SK-N-SH (cell line): ENCODE data around the gene BIRC7. TPM values are rescaled to one million over a fixed set of nuclear protein-coding genes. Genes with fewer than 3 reads are reported as not detected.

Source experiments
- CTCF ChIA-PET: fragments of 300-600, 350-600 bp; formaldehyde crosslinking; extraction: SDS; loops from one replicate; lab custom pipeline; 2021; lab: Yijun Ruan, JAX
- POLR2A ChIA-PET: fragments of 350-600 bp; sonication (Branson Sonifier 250); formaldehyde crosslinking; extraction: SDS; loops from one replicate; lab custom pipeline; 2020; ENCODE audit warnings: antibody characterized with exemption, inconsistent platforms; lab: Yijun Ruan, JAX
- DNase-seq: peaks from one replicate; pipeline ENCODE4 v3.0.0; 2012
- H2AFZ ChIP-seq: fragments of 200-600 bp; sonication (generic); 2 replicates; pipeline ENCODE4 v1.8.1; 2016; ENCODE audit warnings: antibody characterized with exemption, mild to moderate bottlenecking, low read depth
- H3F3A ChIP-seq: fragments of 200-600 bp; sonication (generic); replicated peaks from 2 replicates; pipeline ENCODE3; 2016; ENCODE audit warnings: antibody characterized with exemption, mild to moderate bottlenecking; ENCODE audit not compliant: insufficient read depth
- H3K27ac ChIP-seq, 2 experiments: fragments of 200-500 bp in 1 of 2; fragments of 200-600 bp in 1 of 2; sonication (Bioruptor generic) in 1 of 2; sonication (generic), shearing (Covaris generic) in 1 of 2; 2 replicates each; pipeline versions ENCODE4 v1.5.1 to v1.6.1; 2014 to 2016; ENCODE audit warnings: low read depth in 2 of 2, inconsistent platforms in 1 of 2, low read length in 1 of 2, mild to moderate bottlenecking in 1 of 2, mixed read lengths in 1 of 2
- H3K27me3 ChIP-seq: fragments of 200-600 bp; sonication (generic), shearing (Covaris generic); 2 replicates; pipeline ENCODE4 v1.6.1; 2016; ENCODE audit warnings: mixed run types; ENCODE audit not compliant: insufficient read depth
- H3K36me3 ChIP-seq, 2 experiments: fragments of 200-500 bp in 1 of 2; fragments of 200-600 bp in 1 of 2; sonication (Bioruptor generic) in 1 of 2; sonication (generic) in 1 of 2; replicated peaks in 1 of 2; 2 replicates each; pipeline versions ENCODE3 to v1.5.1; 2014 to 2016; ENCODE audit warnings: low read length in 1 of 2, mild to moderate bottlenecking in 1 of 2; ENCODE audit not compliant: insufficient read depth in 2 of 2, control insufficient read depth in 1 of 2
- H3K4me1 ChIP-seq, 2 experiments: fragments of 200-500 bp in 1 of 2; fragments of 200-600 bp in 1 of 2; sonication (Bioruptor generic) in 1 of 2; sonication (generic), shearing (Covaris generic) in 1 of 2; 2 replicates each; pipeline versions ENCODE4 v1.5.1 to v1.6.1; 2014 to 2016; ENCODE audit warnings: low read depth in 1 of 2, low read length in 1 of 2, mixed run types in 1 of 2; ENCODE audit not compliant: insufficient read depth in 2 of 2, control insufficient read depth in 1 of 2
- H3K4me2 ChIP-seq: fragments of 200-600 bp; sonication (generic), shearing (Covaris generic); 2 replicates; pipeline ENCODE4 v1.6.1; 2017; ENCODE audit warnings: mixed run types
- H3K4me3 ChIP-seq, 2 experiments: fragments of 200-500 bp in 1 of 2; fragments of 200-600 bp in 1 of 2; sonication (Bioruptor generic) in 1 of 2; sonication (generic), shearing (Covaris generic) in 1 of 2; 2 replicates each; pipeline versions ENCODE4 v1.5.1 to v1.8.1; 2014 to 2016; ENCODE audit warnings: low read depth in 2 of 2, inconsistent platforms in 1 of 2, low read length in 1 of 2, mild to moderate bottlenecking in 1 of 2, mixed read lengths in 1 of 2, moderate library complexity in 1 of 2
- H3K79me2 ChIP-seq: fragments of 200-600 bp; sonication (generic); 2 replicates; pipeline ENCODE4 v1.8.1; 2017; ENCODE audit warnings: mild to moderate bottlenecking; ENCODE audit not compliant: insufficient read depth
- H3K9ac ChIP-seq: fragments of 200-600 bp; sonication (generic); 2 replicates; pipeline ENCODE4 v1.6.1; 2017; ENCODE audit warnings: mixed run types
- H3K9me2 ChIP-seq: fragments of 200-600 bp; sonication (generic); 2 replicates; pipeline ENCODE4 v1.6.1; 2017; ENCODE audit warnings: mixed run types
- H3K9me3 ChIP-seq: fragments of 200-600 bp; sonication (generic); 2 replicates; pipeline ENCODE4 v1.6.1; 2017; ENCODE audit warnings: mixed run types, mild to moderate bottlenecking, moderate library complexity
- H4K20me1 ChIP-seq: fragments of 200-600 bp; sonication (generic); 2 replicates; pipeline ENCODE4 v1.6.1; 2017; ENCODE audit warnings: mild to moderate bottlenecking, mixed run types; ENCODE audit not compliant: insufficient read depth
- EZH2phosphoT487 ChIP-seq: fragments of 200-600 bp; sonication (generic); IDR thresholded peaks from 2 replicates; pipeline ENCODE4 v1.6.1; 2017; ENCODE audit warnings: low read depth, mixed run types, mild to moderate bottlenecking, antibody characterized with exemption, moderate library complexity, borderline replicate concordance
- FOSL2 ChIP-seq: IDR thresholded peaks from 2 replicates; pipeline ENCODE4 v1.4.0; 2012; ENCODE audit warnings: low read depth, mild to moderate bottlenecking, moderate library complexity, borderline replicate concordance
- IRF3 ChIP-seq: fragments of 150-350 bp; IDR thresholded peaks from 2 replicates; pipeline ENCODE4 v1.6.1; 2016; ENCODE audit warnings: mild to moderate bottlenecking, low read depth, low read length
- NFIC ChIP-seq: IDR thresholded peaks from 2 replicates; pipeline ENCODE4 v1.4.0; 2012; ENCODE audit warnings: borderline replicate concordance
- TAF1 ChIP-seq: IDR thresholded peaks from 2 replicates; pipeline ENCODE4 v1.6.1; 2012; ENCODE audit warnings: low read depth, mild to moderate bottlenecking, low read length, moderate library complexity, borderline replicate concordance
- TEAD4 ChIP-seq: IDR thresholded peaks from 2 replicates; pipeline ENCODE4 v1.4.0; 2012; ENCODE audit warnings: mild to moderate bottlenecking, borderline replicate concordance; ENCODE audit not compliant: insufficient read depth
- USF1 ChIP-seq: IDR thresholded peaks from 2 replicates; pipeline ENCODE4 v1.4.0; 2012; ENCODE audit warnings: low read depth, borderline replicate concordance
- WGBS: methylation state at CpG from one replicate; pipeline ENCODE4 v1.1.6; 2017; ENCODE audit warnings: low lambda C conversion rate; 5-methylcytosine and 5-hydroxymethylcytosine counted together
- polyA plus RNA-seq, 3 experiments: library from polyadenylated mRNA; depleted of rRNA; stranded (reverse); fragments of >200 nt; gene quantifications; 2 replicates each; pipeline ENCODE4 v1.2.3, GENCODE V29; 2012

BIRC7 gene
- polyA plus RNA-seq, 1 of the 3 experiments (the other 2 are of a cell fraction): not detected

DNA sequence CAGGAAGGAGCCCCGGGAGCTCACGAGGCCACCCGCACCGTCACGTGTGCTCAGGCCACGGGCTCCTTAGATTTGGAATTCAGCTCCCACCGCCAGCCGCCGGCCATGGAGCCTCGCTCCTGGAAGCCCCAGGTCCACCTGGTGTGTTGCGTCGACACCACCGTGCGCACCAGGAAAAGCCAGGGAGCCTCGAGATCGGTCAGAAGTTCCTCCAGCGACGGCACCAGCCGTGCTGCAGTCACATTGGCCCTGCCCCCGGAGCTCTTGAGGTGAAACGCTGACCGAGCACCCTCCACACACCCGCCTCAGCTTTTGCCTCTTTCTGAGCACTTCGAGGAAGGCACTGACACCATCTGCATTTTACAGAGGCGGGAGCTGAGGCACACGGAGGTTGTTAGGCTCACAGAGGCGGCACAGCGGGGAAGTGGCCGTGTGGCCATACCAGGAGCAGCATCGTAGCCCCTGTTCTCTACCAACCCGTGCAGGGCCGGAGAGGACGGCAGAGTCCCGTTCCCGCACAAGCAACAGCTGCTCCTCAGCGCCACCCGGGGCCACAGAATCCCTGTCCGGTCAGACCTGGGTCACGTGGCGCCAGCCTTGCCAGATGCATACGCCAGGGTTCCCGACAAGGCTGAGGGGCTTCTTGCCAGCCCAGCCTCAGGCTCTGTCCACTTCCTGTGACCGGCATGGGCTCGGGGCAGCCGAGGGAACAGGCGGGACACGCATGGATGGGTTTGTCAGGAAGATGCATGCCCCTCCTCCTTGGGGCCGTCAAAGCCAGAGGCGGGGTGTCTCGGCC lies 11.0 kb downstream of the BIRC7 start:
- H3K4me2 ChIP-seq: no peak overlapping the region
- H3K9me3 ChIP-seq: no peaks in the 10 kb centered on the region
- H3K36me3 ChIP-seq: no peaks in the 10 kb centered on the region
- H3K79me2 ChIP-seq: no peaks in the 10 kb centered on the region
- no peaks in the 10 kb centered on the region for H4K20me1 ChIP-seq
- no peak overlapping the region for H3K9ac ChIP-seq
- DNase-seq: peak; percentile 56
- CTCF ChIA-PET: interaction anchor here (0.5 to 15.6 kb wide), 6 partner anchors 8 to 1204 kb away, joined by 3 to 168 read pairs (median 8); partner anchors contain the start of gene NKAIN4
- H3K9me2 ChIP-seq: no peaks in the 10 kb centered on the region
- TF ChIP-seq IRF3 (no peak), USF1 (peak; percentile 39; the same call in 1 of the 2 replicates)
- peaks cover 0 to 4% of the 10 kb centered on the region in 2 experiments; a peak in 1 of 4 replicates for H3K4me1 ChIP-seq
- peaks cover 4% of the 10 kb centered on the region; the same call in 1 of the 2 replicates for H3K27me3 ChIP-seq
- no peak overlapping the region for H3K4me3 ChIP-seq
- POLR2A ChIA-PET: no interaction called here
- H3F3A ChIP-seq: no peaks in the 10 kb centered on the region
- WGBS: 61% methylated on average over 39 of the region's 50 CpGs
- no peak overlapping the region for H3K27ac ChIP-seq
- no peak overlapping the region for H2AFZ ChIP-seq

DNA sequence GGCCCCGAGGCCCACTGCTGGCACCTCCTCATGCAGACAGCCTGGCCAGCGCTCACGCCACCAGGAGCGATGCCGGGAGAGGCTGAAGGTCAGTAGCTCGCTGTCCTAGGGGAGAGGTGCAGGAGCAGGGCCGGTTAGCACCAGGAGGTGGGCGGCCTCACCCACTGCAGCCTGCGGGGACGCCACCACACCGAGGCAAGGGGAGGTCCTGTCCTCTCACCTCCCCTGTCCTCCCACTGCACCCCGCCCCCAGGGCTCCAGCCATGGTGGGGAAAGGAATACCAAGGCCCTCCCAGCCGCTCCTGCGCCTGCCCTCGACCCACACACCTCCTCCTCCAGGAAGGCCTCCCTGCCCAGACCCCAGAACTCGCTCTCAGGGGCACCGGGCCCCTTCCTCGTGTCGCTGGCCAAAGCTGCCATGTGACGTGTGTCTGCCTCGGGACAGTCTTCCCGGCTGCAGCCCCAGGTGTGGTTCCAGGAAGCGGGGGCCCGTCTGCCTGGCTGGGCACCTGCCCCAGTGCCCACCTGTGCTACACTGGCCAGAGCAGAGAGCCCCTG lies 12.0 kb downstream of the BIRC7 start:
- Histone ChIP-seq H3F3A (no peaks in the 10 kb centered on the region), H4K20me1 (no peaks in the 10 kb centered on the region), H3K9me2 (no peaks in the 10 kb centered on the region)
- ChIA-PET CTCF (interaction anchor here (0.9 to 15.6 kb wide), 3 partner anchors 23 to 64 kb away, joined by 3 to 168 read pairs (median 11); no protein-coding TSS in a partner anchor), POLR2A (no interaction called here)
- DNase-seq: no peak
- TF ChIP-seq FOSL2: no peak
- TF ChIP-seq USF1: no peak
- no peak for TF ChIP-seq TAF1
- TF ChIP-seq EZH2phosphoT487: no peak
- no peak for TF ChIP-seq TEAD4
- no peak for TF ChIP-seq NFIC
- no peak for TF ChIP-seq IRF3
- TF ChIP-seq, all 33 proteins: peak for 0
- WGBS: 75% methylated on average over 4 of the region's 24 CpGs
- no peak overlapping the region for H3K27ac ChIP-seq
- H3K4me2 ChIP-seq: no peak overlapping the region
- H3K9me3 ChIP-seq: no peaks in the 10 kb centered on the region
- peaks cover 15% of the 10 kb centered on the region; the same call in 1 of the 2 replicates for H3K27me3 ChIP-seq
- no peaks in the 10 kb centered on the region for H3K36me3 ChIP-seq
- H2AFZ ChIP-seq: no peak overlapping the region
- no peak overlapping the region for H3K9ac ChIP-seq
- no peaks in the 10 kb centered on the region for H3K79me2 ChIP-seq
- H3K4me3 ChIP-seq: no peak overlapping the region
- peaks cover 0 to 4% of the 10 kb centered on the region in 2 experiments; a peak in 1 of 4 replicates for H3K4me1 ChIP-seq
